ENCODE results near the gene FOXD3. TPM values are rescaled to one million over a fixed set of nuclear protein-coding genes. Genes with fewer than 3 reads are reported as not detected.

Gene FOXD3
- total RNA-seq, 4 donors from 2014 or later: 15.9 to 37.6 (median 25.6) TPM

GRCh38 chr1:63320022-63320721 is 2.2 kb upstream of the FOXD3 start:
- H3K4me1 ChIP-seq: peaks cover 0 to 71% (median 11%) of the 10 kb centered on the region in 4 donors
- no peak for TF ChIP-seq CTCF (IDR thresholded peaks at IDR 0.05)
- TF ChIP-seq EP300 (IDR thresholded peaks at IDR 0.05): no peak
- no peak for TF ChIP-seq POLR2A (IDR thresholded peaks at IDR 0.05)
- peaks cover 6 to 95% of the 10 kb centered on the region in 2 donors for H3K27me3 ChIP-seq
- peak overlapping the region; percentile 10 to 69 (median 32) for H3K4me3 ChIP-seq
- peaks cover 0 to 3% (median 0%) of the 10 kb centered on the region in 3 donors for H3K36me3 ChIP-seq
- H3K9me3 ChIP-seq: no peaks in the 10 kb centered on the region
- H3K27ac ChIP-seq: peak overlapping the region; percentile 93 to 99 (median 96)
- 4 to 11% methylated on average over 47 of the region's 47 CpGs for WGBS, 2 donors
- no peak for DNase-seq (ENCODE audit: low spot score in 2 of 2)

- H3K36me3 ChIP-seq: peaks cover 0 to 3% (median 0%) of the 10 kb centered on the region in 3 donors
- no peak for TF ChIP-seq EP300 (IDR thresholded peaks at IDR 0.05)
- TF ChIP-seq CTCF (IDR thresholded peaks at IDR 0.05): no peak
- no peak for TF ChIP-seq POLR2A (IDR thresholded peaks at IDR 0.05)
- 13 to 15% methylated on average over 28 to 39 of the region's 39 CpGs for WGBS, 2 donors
- H3K27me3 ChIP-seq: peaks cover 6 to 96% of the 10 kb centered on the region in 2 donors
- peak overlapping the region; percentile 93 to 99 (median 96) for H3K27ac ChIP-seq
- no peaks in the 10 kb centered on the region for H3K9me3 ChIP-seq
- H3K4me1 ChIP-seq: peaks cover 0 to 71% (median 11%) of the 10 kb centered on the region in 4 donors
- no peak for DNase-seq (ENCODE audit: low spot score in 2 of 2)
- H3K4me3 ChIP-seq: peak overlapping the region; percentile 50 to 69 (median 55)
Measured at GRCh38 chr1:63321066-63321784, 1.1 kb upstream of the FOXD3 start.

GRCh38 chr1:63321785-63322113 is 618 bp upstream of the FOXD3 start:
- 12% methylated on average over 12 of the region's 12 CpGs for WGBS, 2 donors

GRCh38 chr1:63322944-63323864 is 837 bp downstream of the FOXD3 start:
- H3K27ac ChIP-seq: peak overlapping the region; percentile 93 to 99 (median 96)
- peaks cover 6 to 96% of the 10 kb centered on the region in 2 donors for H3K27me3 ChIP-seq
- 2 to 4% methylated on average over 24 to 71 of the region's 104 CpGs for WGBS, 2 donors
- no peaks in the 10 kb centered on the region for H3K9me3 ChIP-seq
- H3K36me3 ChIP-seq: peaks cover 0 to 3% (median 0%) of the 10 kb centered on the region in 3 donors
- DNase-seq (ENCODE audit: low spot score in 2 of 2): no peak
- peaks cover 0 to 51% (median 11%) of the 10 kb centered on the region in 4 donors for H3K4me1 ChIP-seq
- H3K4me3 ChIP-seq: peak overlapping the region; percentile 50 to 69 (median 55)
- TF ChIP-seq POLR2A (IDR thresholded peaks at IDR 0.05): no peak
- no peak for TF ChIP-seq EP300 (IDR thresholded peaks at IDR 0.05)
- TF ChIP-seq CTCF (IDR thresholded peaks at IDR 0.05): no peak

More at GRCh38 chr1:63321785-63322113, 618 bp upstream of the FOXD3 start:
- Histone ChIP-seq H3K27ac (peak overlapping the region; percentile 93 to 99 (median 96)), H3K4me3 (peak overlapping the region; percentile 50 to 69 (median 55)), H3K9me3 (no peaks in the 10 kb centered on the region), H3K27me3 (peaks cover 6 to 96% of the 10 kb centered on the region in 2 donors), H3K36me3 (peaks cover 0 to 3% (median 0%) of the 10 kb centered on the region in 3 donors), H3K4me1 (peaks cover 0 to 66% (median 11%) of the 10 kb centered on the region in 4 donors)
- TF ChIP-seq POLR2A (IDR thresholded peaks at IDR 0.05) (no peak), CTCF (IDR thresholded peaks at IDR 0.05) (no peak), EP300 (IDR thresholded peaks at IDR 0.05) (no peak)
- no peak for DNase-seq (ENCODE audit: low spot score in 2 of 2)
